ENCODE results near the gene KCTD13.

KCTD13 gene

GRCh38 chr16:29862884-29863668 is 63.0 kb downstream of the KCTD13 start, which contains the start of gene CDIPT:
TSS of gene CDIPT (minus strand) at chr16:29863226. CDS start at chr16:29862857, 369 bp downstream.
- ChIA-PET POLR2A (no interaction called here), CTCF (interaction anchor here (0.8 to 1.1 kb wide), 3 partner anchors 15 to 113 kb away, joined by 3 to 5 read pairs (median 4); no protein-coding TSS in a partner anchor)
- Histone ChIP-seq H3K27ac (ENCODE audit: insufficient read depth in 1 of 2, low read depth in 1 of 2, low read length in 2 of 2, poor library complexity in 1 of 2, severe bottlenecking in 2 of 2) (peak within 1 kb of the TSS; percentile 100), H3K9me3 (ENCODE audit: control extremely low read depth in 1 of 5, control insufficient read depth in 4 of 5, insufficient read depth in 2 of 5, low read depth in 1 of 5, low read length in 4 of 5) (no peaks in the 10 kb centered on the region), H3K27me3 (replicated peaks in 2 of 5; ENCODE audit: control insufficient read depth in 4 of 5, insufficient read depth in 5 of 5, low read length in 4 of 5) (peaks cover 0 to 4% (median 0%) of the 10 kb centered on the region in 5 experiments), H3K4me3 (ENCODE audit: control insufficient read depth in 1 of 7, extremely low read depth in 1 of 7, insufficient read depth in 4 of 7, low read depth in 2 of 7, low read length in 6 of 7) (peak within 1 kb of the TSS; percentile 80 to 96 (median 87)), H3K36me3 (ENCODE audit: control insufficient read depth in 4 of 4, insufficient read depth in 4 of 4, low read length in 3 of 4) (peaks cover 10 to 32% (median 21%) of the 10 kb centered on the region in 4 experiments), H3K4me1 (ENCODE audit: control extremely low read depth in 1 of 4, control insufficient read depth in 4 of 4, insufficient read depth in 4 of 4, low read length in 3 of 4) (peaks cover 0 to 21% (median 13%) of the 10 kb centered on the region in 4 experiments)
- DNase-seq: peak; percentile 98 to 99 (median 98)
- 0% methylated on average over 45 of the region's 57 CpGs for WGBS (ENCODE audit: insufficient coverage)

DNA sequence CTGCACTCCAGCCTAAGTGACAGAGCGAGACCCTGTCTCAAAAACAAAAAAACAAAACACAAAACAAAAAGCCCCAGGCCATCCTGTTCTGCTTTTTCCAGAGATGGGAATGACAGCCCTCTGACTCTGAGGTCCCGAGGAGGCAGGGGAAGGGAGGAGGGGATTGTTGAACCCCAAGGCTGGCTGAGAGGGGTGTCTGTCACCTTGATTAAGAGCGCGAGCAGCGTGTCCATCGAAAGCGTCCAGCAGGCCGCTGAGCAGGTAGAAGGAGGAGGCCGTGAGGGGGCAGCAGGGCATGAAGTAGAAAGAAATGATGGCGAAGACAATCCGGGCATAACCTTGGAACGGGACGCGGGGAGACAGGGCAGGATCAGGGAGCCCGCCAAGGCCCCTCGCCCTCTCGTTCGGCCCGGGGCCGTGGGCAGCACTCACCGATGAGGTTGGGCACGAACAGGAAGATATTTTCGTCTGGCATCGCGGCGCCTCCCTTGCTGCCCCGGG is 63.6 kb downstream of the KCTD13 start:
- Histone ChIP-seq H3K27me3 (replicated peaks in 2 of 5; ENCODE audit: control insufficient read depth in 4 of 5, insufficient read depth in 5 of 5, low read length in 4 of 5) (peaks cover 0 to 1% (median 0%) of the 10 kb centered on the region in 5 experiments), H3K4me3 (ENCODE audit: control insufficient read depth in 1 of 7, extremely low read depth in 1 of 7, insufficient read depth in 4 of 7, low read depth in 2 of 7, low read length in 6 of 7) (peak overlapping the region; percentile 80 to 96 (median 87)), H3K27ac (ENCODE audit: insufficient read depth in 1 of 2, low read depth in 1 of 2, low read length in 2 of 2, poor library complexity in 1 of 2, severe bottlenecking in 2 of 2) (peak overlapping the region in 1 of 2 experiments; percentile 100), H3K4me1 (ENCODE audit: control extremely low read depth in 1 of 4, control insufficient read depth in 4 of 4, insufficient read depth in 4 of 4, low read length in 3 of 4) (peaks cover 0 to 17% (median 13%) of the 10 kb centered on the region in 4 experiments), H3K36me3 (ENCODE audit: control insufficient read depth in 4 of 4, insufficient read depth in 4 of 4, low read length in 3 of 4) (peaks cover 10 to 32% (median 21%) of the 10 kb centered on the region in 4 experiments), H3K9me3 (ENCODE audit: control extremely low read depth in 1 of 5, control insufficient read depth in 4 of 5, insufficient read depth in 2 of 5, low read depth in 1 of 5, low read length in 4 of 5) (no peaks in the 10 kb centered on the region)
- DNase-seq: peak in 2 of 3 donors; percentile 10 to 12
- ChIA-PET POLR2A (no interaction called here), CTCF (interaction anchor here (1.0 to 2.1 kb wide), 2 partner anchors 15 to 74 kb away, joined by 3 to 5 read pairs; no protein-coding TSS in a partner anchor)
- 0% methylated on average over 26 of the region's 27 CpGs for WGBS (ENCODE audit: insufficient coverage)

GRCh38 chr16:29860218-29860617 is 65.8 kb downstream of the KCTD13 start:
- CTCF ChIA-PET: interaction anchor here (0.6 to 2.1 kb wide), 4 partner anchors 11 to 17 kb away, joined by 4 to 14 read pairs (median 4); no protein-coding TSS in a partner anchor
- Histone ChIP-seq H3K27ac (ENCODE audit: insufficient read depth in 1 of 2, low read depth in 1 of 2, low read length in 2 of 2, poor library complexity in 1 of 2, severe bottlenecking in 2 of 2) (no peak overlapping the region), H3K4me1 (ENCODE audit: control extremely low read depth in 1 of 4, control insufficient read depth in 4 of 4, insufficient read depth in 4 of 4, low read length in 3 of 4) (peaks cover 0 to 17% (median 13%) of the 10 kb centered on the region in 4 experiments), H3K9me3 (ENCODE audit: control extremely low read depth in 1 of 5, control insufficient read depth in 4 of 5, insufficient read depth in 2 of 5, low read depth in 1 of 5, low read length in 4 of 5) (no peaks in the 10 kb centered on the region), H3K27me3 (replicated peaks in 2 of 5; ENCODE audit: control insufficient read depth in 4 of 5, insufficient read depth in 5 of 5, low read length in 4 of 5) (no peaks in the 10 kb centered on the region), H3K4me3 (ENCODE audit: control insufficient read depth in 1 of 7, extremely low read depth in 1 of 7, insufficient read depth in 4 of 7, low read depth in 2 of 7, low read length in 6 of 7) (no peak overlapping the region), H3K36me3 (ENCODE audit: control insufficient read depth in 4 of 4, insufficient read depth in 4 of 4, low read length in 3 of 4) (peaks cover 10 to 32% (median 21%) of the 10 kb centered on the region in 4 experiments)
- POLR2A ChIA-PET: no interaction called here
- DNase-seq: no peak
- 91% methylated on average over 6 of the region's 9 CpGs for WGBS (ENCODE audit: insufficient coverage)

DNA sequence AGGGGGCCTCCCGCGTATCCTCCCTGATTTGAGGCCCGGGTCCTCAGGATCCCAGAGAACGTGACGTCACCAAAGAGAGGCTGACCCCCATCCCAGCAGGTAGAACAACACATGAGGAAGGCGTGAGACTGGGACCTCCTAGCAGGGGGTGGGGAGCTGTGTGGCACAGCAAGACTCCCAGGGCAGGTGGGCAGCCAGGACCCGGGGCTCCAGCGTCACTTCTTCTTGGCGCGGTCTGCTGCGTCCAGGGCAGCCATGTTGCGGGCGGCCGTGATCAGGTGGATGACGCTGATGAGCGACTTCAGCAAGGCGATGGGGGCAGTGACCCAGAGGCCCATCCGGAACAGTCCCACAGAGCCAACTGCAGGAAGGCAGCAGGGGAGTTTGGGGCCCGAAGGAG is 67.1 kb downstream of the KCTD13 start:
- H3K27ac ChIP-seq (ENCODE audit: insufficient read depth in 1 of 2, low read depth in 1 of 2, low read length in 2 of 2, poor library complexity in 1 of 2, severe bottlenecking in 2 of 2): no peak overlapping the region
- 98% methylated on average over 16 of the region's 19 CpGs for WGBS (ENCODE audit: insufficient coverage)
- no peak for DNase-seq
- H3K4me1 ChIP-seq (ENCODE audit: control extremely low read depth in 1 of 4, control insufficient read depth in 4 of 4, insufficient read depth in 4 of 4, low read length in 3 of 4): peaks cover 0 to 17% (median 13%) of the 10 kb centered on the region in 4 experiments
- H3K4me3 ChIP-seq (ENCODE audit: control insufficient read depth in 1 of 7, extremely low read depth in 1 of 7, insufficient read depth in 4 of 7, low read depth in 2 of 7, low read length in 6 of 7): no peak overlapping the region
- ChIA-PET POLR2A (no interaction called here), CTCF (interaction anchor here (2.1 kb wide), 1 partner anchor 11 kb away, joined by 14 read pairs; no protein-coding TSS in a partner anchor)
- no peaks in the 10 kb centered on the region for H3K27me3 ChIP-seq (replicated peaks in 2 of 5; ENCODE audit: control insufficient read depth in 4 of 5, insufficient read depth in 5 of 5, low read length in 4 of 5)
- H3K36me3 ChIP-seq (ENCODE audit: control insufficient read depth in 4 of 4, insufficient read depth in 4 of 4, low read length in 3 of 4): peaks cover 10 to 32% (median 21%) of the 10 kb centered on the region in 4 experiments
- H3K9me3 ChIP-seq (ENCODE audit: control extremely low read depth in 1 of 5, control insufficient read depth in 4 of 5, insufficient read depth in 2 of 5, low read depth in 1 of 5, low read length in 4 of 5): no peaks in the 10 kb centered on the region

DNA sequence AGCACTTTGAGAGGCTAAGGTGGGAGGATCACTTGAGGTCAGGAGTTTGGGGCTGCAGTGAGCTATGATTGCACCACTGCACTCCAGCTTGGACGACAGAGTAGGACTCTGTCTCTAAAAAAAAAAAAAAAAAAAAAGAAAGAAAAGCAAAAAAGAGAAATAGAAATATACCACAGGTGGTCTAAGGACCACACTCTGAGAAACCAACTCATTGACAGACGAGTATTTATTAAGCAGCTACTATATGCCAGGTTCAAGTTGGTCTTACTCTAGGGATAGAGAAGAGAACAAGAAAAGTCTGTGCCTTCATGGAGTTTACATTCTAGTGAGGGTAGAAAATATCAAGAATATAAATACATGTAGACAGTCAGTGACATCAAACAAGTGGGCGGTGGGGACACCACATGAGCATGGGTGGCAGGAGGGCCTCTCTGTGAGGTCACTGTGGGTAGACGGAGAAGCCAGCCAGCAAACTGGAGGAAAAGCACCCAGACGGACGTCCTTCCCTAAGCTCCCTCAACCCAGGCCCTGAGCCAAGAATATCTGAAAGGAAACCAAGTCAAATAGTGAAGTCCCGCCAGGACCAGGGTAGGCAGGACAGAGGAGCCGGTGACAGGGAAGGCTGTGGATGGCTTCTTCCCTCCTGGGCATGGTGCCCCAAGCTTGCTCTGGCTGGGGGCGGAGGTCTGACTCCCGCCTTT is 67.7 kb downstream of the KCTD13 start:
- Histone ChIP-seq H3K27ac (ENCODE audit: insufficient read depth in 1 of 2, low read depth in 1 of 2, low read length in 2 of 2, poor library complexity in 1 of 2, severe bottlenecking in 2 of 2) (no peak overlapping the region), H3K27me3 (replicated peaks in 2 of 5; ENCODE audit: control insufficient read depth in 4 of 5, insufficient read depth in 5 of 5, low read length in 4 of 5) (no peaks in the 10 kb centered on the region), H3K9me3 (ENCODE audit: control extremely low read depth in 1 of 5, control insufficient read depth in 4 of 5, insufficient read depth in 2 of 5, low read depth in 1 of 5, low read length in 4 of 5) (no peaks in the 10 kb centered on the region), H3K4me1 (ENCODE audit: control extremely low read depth in 1 of 4, control insufficient read depth in 4 of 4, insufficient read depth in 4 of 4, low read length in 3 of 4) (peaks cover 0 to 13% (median 11%) of the 10 kb centered on the region in 4 experiments), H3K4me3 (ENCODE audit: control insufficient read depth in 1 of 7, extremely low read depth in 1 of 7, insufficient read depth in 4 of 7, low read depth in 2 of 7, low read length in 6 of 7) (no peak overlapping the region), H3K36me3 (ENCODE audit: control insufficient read depth in 4 of 4, insufficient read depth in 4 of 4, low read length in 3 of 4) (peaks cover 10 to 32% (median 21%) of the 10 kb centered on the region in 4 experiments)
- CTCF ChIA-PET: interaction anchor here (2.1 kb wide), 1 partner anchor 10 kb away, joined by 14 read pairs; no protein-coding TSS in a partner anchor
- DNase-seq: no peak
- POLR2A ChIA-PET: interaction anchor here (0.7 kb wide), 1 partner anchor 31 kb away, joined by 3 read pairs; no protein-coding TSS in a partner anchor
- WGBS (ENCODE audit: insufficient coverage): 94% methylated on average over 5 of the region's 10 CpGs

GRCh38 chr16:29857133-29857760 is 68.8 kb downstream of the KCTD13 start:
- Histone ChIP-seq H3K27me3 (replicated peaks in 2 of 5; ENCODE audit: control insufficient read depth in 4 of 5, insufficient read depth in 5 of 5, low read length in 4 of 5) (no peaks in the 10 kb centered on the region), H3K27ac (ENCODE audit: insufficient read depth in 1 of 2, low read depth in 1 of 2, low read length in 2 of 2, poor library complexity in 1 of 2, severe bottlenecking in 2 of 2) (no peak overlapping the region), H3K4me1 (ENCODE audit: control extremely low read depth in 1 of 4, control insufficient read depth in 4 of 4, insufficient read depth in 4 of 4, low read length in 3 of 4) (peaks cover 0 to 9% (median 6%) of the 10 kb centered on the region in 4 experiments), H3K4me3 (ENCODE audit: control insufficient read depth in 1 of 7, extremely low read depth in 1 of 7, insufficient read depth in 4 of 7, low read depth in 2 of 7, low read length in 6 of 7) (no peak overlapping the region), H3K9me3 (ENCODE audit: control extremely low read depth in 1 of 5, control insufficient read depth in 4 of 5, insufficient read depth in 2 of 5, low read depth in 1 of 5, low read length in 4 of 5) (no peaks in the 10 kb centered on the region), H3K36me3 (ENCODE audit: control insufficient read depth in 4 of 4, insufficient read depth in 4 of 4, low read length in 3 of 4) (peaks cover 10 to 32% (median 21%) of the 10 kb centered on the region in 4 experiments)
- POLR2A ChIA-PET: interaction anchor here (0.7 kb wide), 1 partner anchor 30 kb away, joined by 3 read pairs; no protein-coding TSS in a partner anchor
- no peak for DNase-seq
- WGBS (ENCODE audit: insufficient coverage): 98% methylated on average over 5 of the region's 7 CpGs
- CTCF ChIA-PET: interaction anchor here (0.6 to 1.3 kb wide), 5 partner anchors 9 to 181 kb away, joined by 3 to 4 read pairs (median 3); no protein-coding TSS in a partner anchor

Data from common myeloid progenitor, CD34-positive (primary cell).